ENCODE results near the gene SPTBN1.
"Not testable (repeated sequence)": the region's sequence is repeated elsewhere in the genome, so short reads cannot be mapped to it uniquely, and the experiment has no call there.

SPTBN1 gene

DNA sequence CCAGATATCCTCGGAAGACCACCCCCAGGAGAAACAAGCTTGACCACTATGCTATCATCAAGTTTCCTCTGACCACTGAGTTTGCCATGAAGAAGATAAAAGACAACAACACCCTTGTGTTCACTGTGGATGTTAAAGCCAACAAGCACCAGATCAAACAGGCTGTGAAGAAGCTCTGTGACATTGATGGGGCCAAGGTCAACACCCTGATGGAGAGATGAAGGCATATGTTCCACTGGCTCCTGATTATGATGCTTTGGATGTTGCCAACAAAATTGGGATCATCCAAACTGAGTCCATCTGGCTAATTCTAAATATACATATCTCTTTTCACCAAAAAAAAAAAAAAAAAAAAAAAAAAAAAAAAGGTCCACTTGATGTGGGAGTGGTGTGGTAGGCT, 73.4 kb downstream of the SPTBN1 start:
- H3K27ac Mint-ChIP-seq; H3K36me3 Mint-ChIP-seq (ENCODE audit: low read depth); H3K27me3 Mint-ChIP-seq (ENCODE audit: low read depth); H3K4me3 Mint-ChIP-seq; H3K9me3 Mint-ChIP-seq: not testable (repeated sequence)
- H3K4me1 Mint-ChIP-seq (ENCODE audit: low read depth) = peaks cover 19% of the 10 kb centered on the region

DNA sequence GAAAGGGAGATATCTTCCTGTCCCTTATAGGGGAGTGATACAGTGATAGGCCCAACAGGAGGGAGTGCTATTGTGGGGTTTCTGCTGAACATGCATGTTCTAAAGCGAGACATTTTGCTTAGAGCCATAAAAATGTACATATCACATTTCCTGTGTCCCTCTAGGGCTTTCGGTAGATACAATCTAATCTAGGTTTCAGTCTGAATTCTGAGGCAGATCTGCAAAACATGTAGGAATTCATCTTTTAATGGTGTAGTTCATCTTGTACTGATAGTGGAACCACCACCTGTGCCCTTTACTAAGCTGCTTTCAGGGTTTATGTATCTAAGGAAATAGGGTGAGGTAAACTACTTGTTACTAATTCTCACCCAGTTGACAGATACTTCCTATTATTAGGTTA, 73.8 kb downstream of the SPTBN1 start:
- H3K4me1 Mint-ChIP-seq (ENCODE audit: low read depth) = peaks cover 15% of the 10 kb centered on the region
- no peaks in the 10 kb centered on the region for H3K9me3 Mint-ChIP-seq

GRCh38 chr2:54531558-54531957, 75.4 kb downstream of the SPTBN1 start:
- Mint-ChIP-seq H3K27me3 (ENCODE audit: low read depth) (peaks cover 12% of the 10 kb centered on the region), H3K4me1 (ENCODE audit: low read depth) (peaks cover 12% of the 10 kb centered on the region), H3K27ac (no peak overlapping the region), H3K4me3 (no peak overlapping the region), H3K9me3 (no peaks in the 10 kb centered on the region), H3K36me3 (ENCODE audit: low read depth) (no peaks in the 10 kb centered on the region)

More for the DNA sequence above, 73.8 kb downstream of the SPTBN1 start:
- Mint-ChIP-seq H3K36me3 (ENCODE audit: low read depth) (no peaks in the 10 kb centered on the region), H3K4me3 (no peak overlapping the region), H3K27me3 (ENCODE audit: low read depth) (peaks cover 11% of the 10 kb centered on the region), H3K27ac (no peak overlapping the region)

- H3K36me3 Mint-ChIP-seq (ENCODE audit: low read depth) = peaks cover 1% of the 10 kb centered on the region
- H3K9me3 Mint-ChIP-seq = no peaks in the 10 kb centered on the region
- no peak overlapping the region for H3K27ac Mint-ChIP-seq
- H3K27me3 Mint-ChIP-seq (ENCODE audit: low read depth) = peaks cover 19% of the 10 kb centered on the region
- no peak overlapping the region for H3K4me3 Mint-ChIP-seq
- peaks cover 12% of the 10 kb centered on the region for H3K4me1 Mint-ChIP-seq (ENCODE audit: low read depth)
Observed at GRCh38 chr2:54534221-54534620, 78.1 kb downstream of the SPTBN1 start.

GRCh38 chr2:54534625-54535024, 78.5 kb downstream of the SPTBN1 start:
- Mint-ChIP-seq H3K4me3 (no peak overlapping the region), H3K9me3 (no peaks in the 10 kb centered on the region), H3K4me1 (ENCODE audit: low read depth) (peaks cover 8% of the 10 kb centered on the region), H3K27ac (no peak overlapping the region), H3K27me3 (ENCODE audit: low read depth) (peaks cover 22% of the 10 kb centered on the region), H3K36me3 (ENCODE audit: low read depth) (peaks cover 1% of the 10 kb centered on the region)

GRCh38 chr2:54535599-54536195, 79.6 kb downstream of the SPTBN1 start:
- Mint-ChIP-seq H3K4me3 (no peak overlapping the region), H3K4me1 (ENCODE audit: low read depth) (peaks cover 5% of the 10 kb centered on the region), H3K27ac (no peak overlapping the region), H3K36me3 (ENCODE audit: low read depth) (peaks cover 1% of the 10 kb centered on the region), H3K27me3 (ENCODE audit: low read depth) (peaks cover 28% of the 10 kb centered on the region), H3K9me3 (no peaks in the 10 kb centered on the region)

GRCh38 chr2:54536720-54537119, 80.6 kb downstream of the SPTBN1 start:
- H3K27me3 Mint-ChIP-seq (ENCODE audit: low read depth) = peaks cover 28% of the 10 kb centered on the region
- peaks cover 5% of the 10 kb centered on the region for H3K4me1 Mint-ChIP-seq (ENCODE audit: low read depth)
- H3K9me3 Mint-ChIP-seq = no peaks in the 10 kb centered on the region
- no peak overlapping the region for H3K27ac Mint-ChIP-seq
- H3K4me3 Mint-ChIP-seq = no peak overlapping the region
- H3K36me3 Mint-ChIP-seq (ENCODE audit: low read depth) = peaks cover 1% of the 10 kb centered on the region

DNA sequence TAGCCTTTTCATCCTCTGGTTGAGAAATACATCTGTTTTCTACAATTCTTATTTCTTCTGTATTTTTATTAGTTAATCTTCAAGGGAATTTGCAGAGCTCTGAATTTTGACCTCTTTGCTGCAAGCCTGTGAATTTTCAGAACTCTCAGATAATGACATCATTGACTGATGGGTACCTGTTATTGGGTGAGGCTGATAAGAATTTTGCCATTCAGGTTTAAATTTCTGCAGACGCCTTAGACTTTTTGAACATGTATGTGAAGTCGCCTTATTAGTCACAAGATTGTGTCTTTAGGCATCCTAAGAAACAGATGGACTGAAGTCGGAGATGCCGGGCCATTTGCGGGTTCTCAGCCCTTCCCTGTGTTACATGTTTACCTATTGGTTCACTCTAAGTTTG, 82.4 kb downstream of the SPTBN1 start:
- Mint-ChIP-seq H3K36me3 (ENCODE audit: low read depth) (peaks cover 1% of the 10 kb centered on the region), H3K4me1 (ENCODE audit: low read depth) (peaks cover 2% of the 10 kb centered on the region), H3K4me3 (no peak overlapping the region)

GRCh38 chr2:54539683-54540082, 83.6 kb downstream of the SPTBN1 start:
- H3K36me3 Mint-ChIP-seq (ENCODE audit: low read depth) = peaks cover 1% of the 10 kb centered on the region
- peaks cover 20% of the 10 kb centered on the region for H3K27me3 Mint-ChIP-seq (ENCODE audit: low read depth)
- peaks cover 2% of the 10 kb centered on the region for H3K4me1 Mint-ChIP-seq (ENCODE audit: low read depth)
- H3K27ac Mint-ChIP-seq = no peak overlapping the region
- no peak overlapping the region for H3K4me3 Mint-ChIP-seq
- no peaks in the 10 kb centered on the region for H3K9me3 Mint-ChIP-seq

More for the DNA sequence above, 82.4 kb downstream of the SPTBN1 start:
- peaks cover 23% of the 10 kb centered on the region for H3K27me3 Mint-ChIP-seq (ENCODE audit: low read depth)
- H3K27ac Mint-ChIP-seq = no peak overlapping the region
- H3K9me3 Mint-ChIP-seq = no peaks in the 10 kb centered on the region

GRCh38 chr2:54540194-54540593, 84.1 kb downstream of the SPTBN1 start:
- H3K36me3 Mint-ChIP-seq (ENCODE audit: low read depth) = peaks cover 1% of the 10 kb centered on the region
- H3K27ac Mint-ChIP-seq = no peak overlapping the region
- no peak overlapping the region for H3K4me3 Mint-ChIP-seq
- H3K4me1 Mint-ChIP-seq (ENCODE audit: low read depth) = peaks cover 2% of the 10 kb centered on the region
- no peaks in the 10 kb centered on the region for H3K9me3 Mint-ChIP-seq
- H3K27me3 Mint-ChIP-seq (ENCODE audit: low read depth) = peaks cover 17% of the 10 kb centered on the region

DNA sequence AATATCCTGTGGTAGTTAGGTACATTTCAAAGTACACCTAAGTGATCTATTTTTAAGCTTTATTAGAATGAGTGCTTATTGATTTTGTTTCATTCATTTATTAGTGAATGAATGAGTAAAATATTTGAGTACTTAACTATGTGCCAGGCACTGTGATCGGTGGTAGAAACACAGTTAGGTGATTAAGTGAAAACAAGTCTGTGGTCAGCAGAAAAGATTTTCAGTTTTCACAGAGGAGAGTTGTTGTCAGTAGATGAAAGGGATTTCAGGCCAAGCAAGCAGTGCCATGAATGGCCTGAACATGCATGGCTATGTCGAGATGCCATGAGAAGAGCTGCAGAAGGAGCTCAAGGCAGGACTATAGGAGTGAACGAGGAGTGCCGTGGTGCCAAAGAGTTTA, 85.9 kb downstream of the SPTBN1 start:
- Mint-ChIP-seq H3K27me3 (ENCODE audit: low read depth) (peaks cover 17% of the 10 kb centered on the region), H3K36me3 (ENCODE audit: low read depth) (peaks cover 1% of the 10 kb centered on the region), H3K9me3 (no peaks in the 10 kb centered on the region), H3K4me1 (ENCODE audit: low read depth) (peaks cover 11% of the 10 kb centered on the region), H3K4me3 (no peak overlapping the region), H3K27ac (no peak overlapping the region)

- H3K9me3 Mint-ChIP-seq = no peaks in the 10 kb centered on the region
- H3K36me3 Mint-ChIP-seq (ENCODE audit: low read depth) = no peaks in the 10 kb centered on the region
- H3K4me1 Mint-ChIP-seq (ENCODE audit: low read depth) = peaks cover 12% of the 10 kb centered on the region
- H3K27me3 Mint-ChIP-seq (ENCODE audit: low read depth) = peaks cover 10% of the 10 kb centered on the region
- no peak overlapping the region for H3K4me3 Mint-ChIP-seq
- no peak overlapping the region for H3K27ac Mint-ChIP-seq
Observed at GRCh38 chr2:54543733-54544396, 87.7 kb downstream of the SPTBN1 start.

- H3K9me3 Mint-ChIP-seq = no peaks in the 10 kb centered on the region
- peaks cover 4% of the 10 kb centered on the region for H3K27me3 Mint-ChIP-seq (ENCODE audit: low read depth)
- no peaks in the 10 kb centered on the region for H3K36me3 Mint-ChIP-seq (ENCODE audit: low read depth)
- H3K27ac Mint-ChIP-seq = no peak overlapping the region
- peaks cover 15% of the 10 kb centered on the region for H3K4me1 Mint-ChIP-seq (ENCODE audit: low read depth)
- no peak overlapping the region for H3K4me3 Mint-ChIP-seq
Observed at GRCh38 chr2:54545702-54546450, 89.7 kb downstream of the SPTBN1 start.

DNA sequence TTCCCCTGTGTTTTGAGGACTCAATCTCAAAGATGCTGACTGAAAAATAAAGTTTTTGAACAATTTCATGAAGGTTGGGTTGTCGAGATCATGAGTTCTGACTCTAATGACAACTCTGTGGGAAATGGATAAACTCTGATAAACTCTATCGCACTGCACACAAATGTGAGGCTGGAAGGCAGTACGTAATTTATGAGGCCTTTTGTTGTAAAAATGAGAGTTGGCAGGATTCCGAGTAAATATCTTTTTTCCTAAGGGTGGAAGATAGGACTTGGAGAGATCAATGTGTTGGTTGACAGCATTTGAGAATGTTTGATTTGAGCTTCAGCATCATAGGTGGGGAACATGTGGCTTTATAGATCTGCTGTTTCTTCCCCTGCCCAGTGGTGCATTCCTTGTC, 90.4 kb downstream of the SPTBN1 start:
- H3K4me3 Mint-ChIP-seq = no peak overlapping the region
- peaks cover 15% of the 10 kb centered on the region for H3K4me1 Mint-ChIP-seq (ENCODE audit: low read depth)
- H3K27me3 Mint-ChIP-seq (ENCODE audit: low read depth) = peaks cover 4% of the 10 kb centered on the region
- H3K36me3 Mint-ChIP-seq (ENCODE audit: low read depth) = no peaks in the 10 kb centered on the region
- H3K27ac Mint-ChIP-seq = no peak overlapping the region
- H3K9me3 Mint-ChIP-seq = no peaks in the 10 kb centered on the region

Measured in T-helper 1 cell treated with Interleukin-12 subunit alpha and Interleukin-12 subunit beta and Interleukin-4 antibody, amounts not matched to agents 30 μg/mL and 1 μg/mL, for 36 hours (primary cell).